Fibroblast of skin of right quadriceps (primary cell): ENCODE results near the gene LUM.

Experiments
- DNase-seq: peaks from one replicate; pipeline ENCODE4 v3.0.0-alpha.2; 2013

Gene LUM

DNA sequence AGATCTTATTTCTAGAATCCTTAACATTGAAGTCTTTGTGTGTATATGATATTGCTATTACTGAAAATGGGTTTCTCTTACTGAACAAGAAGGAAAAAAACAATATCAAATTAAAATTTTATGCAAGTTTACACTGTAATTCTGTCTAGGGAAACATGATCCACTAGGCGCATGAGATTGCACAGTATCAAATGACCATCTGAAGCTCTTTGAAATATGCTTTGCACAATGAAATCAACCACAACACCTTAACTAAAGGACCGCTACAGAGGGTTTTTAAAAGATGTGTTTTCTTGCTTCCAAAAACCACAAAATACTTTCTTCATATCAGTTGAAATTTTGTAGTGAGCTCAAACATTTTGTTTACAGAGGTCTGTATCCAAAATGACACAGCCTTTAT is 38.4 kb downstream of the LUM start:
- no peak for DNase-seq

DNA sequence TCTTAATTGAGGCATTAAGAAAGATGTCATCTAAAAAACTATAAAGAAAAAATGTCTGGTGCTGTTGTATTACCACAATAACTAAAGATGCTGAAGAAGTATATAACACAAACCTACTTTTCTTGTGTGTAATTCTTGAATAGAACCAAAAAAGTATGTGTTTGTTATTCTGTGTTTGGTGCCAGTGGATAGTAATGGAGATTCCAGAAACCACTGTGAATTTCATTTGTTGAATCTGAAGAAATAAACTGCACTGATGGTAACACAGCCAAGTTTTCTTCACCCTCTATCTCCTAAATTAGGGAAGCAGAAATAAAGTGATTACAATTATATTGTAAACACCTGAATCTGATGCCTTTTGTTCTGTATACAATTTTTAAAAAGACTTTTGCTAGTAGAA is 40.4 kb downstream of the LUM start:
- no peak for DNase-seq

DNA sequence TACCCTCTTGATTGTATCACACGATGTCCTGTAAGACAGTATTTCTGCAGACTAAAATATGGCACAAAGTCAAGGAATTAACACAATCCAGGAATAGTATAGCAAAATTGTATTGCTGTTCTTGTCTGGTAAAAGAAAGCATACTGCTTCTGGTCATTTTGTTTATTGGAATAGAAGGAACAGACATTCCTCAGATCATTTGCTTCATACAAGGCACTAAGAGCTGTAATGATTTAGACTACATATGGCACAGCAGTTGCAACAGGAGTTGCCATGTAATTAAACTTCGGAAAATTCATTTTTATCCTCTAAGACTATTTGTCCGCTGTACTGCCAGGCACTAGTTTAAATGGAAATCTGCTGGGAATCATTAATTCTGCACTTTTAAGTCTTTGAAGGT is 45.9 kb downstream of the LUM start:
- DNase-seq: no peak

DNA sequence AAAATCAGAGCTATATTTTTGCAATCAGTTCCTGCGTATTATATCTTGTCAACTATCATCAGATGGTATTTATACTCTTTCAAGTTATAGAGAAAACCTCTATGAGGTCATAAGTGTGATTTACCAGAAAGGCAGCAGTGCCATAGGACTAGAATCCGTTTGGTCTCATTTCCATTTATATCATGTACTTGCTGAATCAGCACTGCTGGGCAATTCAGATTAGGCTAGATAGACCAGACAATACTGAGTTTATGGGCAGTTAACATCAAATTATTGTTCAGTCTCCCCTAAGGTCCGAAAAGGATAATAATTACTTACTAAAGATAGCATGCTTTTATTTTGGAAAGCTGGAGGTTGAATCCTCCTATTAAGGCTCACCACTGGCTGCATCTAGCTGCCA is 46.7 kb downstream of the LUM start:
- no peak for DNase-seq

DNA sequence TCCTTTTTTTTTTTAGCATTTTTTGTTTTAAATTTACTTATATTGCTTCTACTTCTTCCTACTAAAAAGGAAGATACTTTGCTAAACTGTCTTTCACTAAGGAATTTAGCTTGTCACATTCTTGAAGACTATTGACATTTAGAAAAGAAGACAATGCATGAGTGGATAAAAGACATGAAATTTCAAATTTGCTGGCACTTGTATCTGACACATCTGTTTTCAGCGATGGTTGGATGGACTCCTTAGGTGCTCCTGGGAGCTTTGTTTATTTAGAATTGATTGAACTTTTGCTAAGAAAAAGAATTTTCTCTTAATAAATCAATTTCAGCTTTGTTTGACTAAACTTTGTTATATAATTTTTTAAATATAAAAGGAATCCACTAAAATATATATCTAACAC is 50.2 kb downstream of the LUM start:
- DNase-seq: no peak

DNA sequence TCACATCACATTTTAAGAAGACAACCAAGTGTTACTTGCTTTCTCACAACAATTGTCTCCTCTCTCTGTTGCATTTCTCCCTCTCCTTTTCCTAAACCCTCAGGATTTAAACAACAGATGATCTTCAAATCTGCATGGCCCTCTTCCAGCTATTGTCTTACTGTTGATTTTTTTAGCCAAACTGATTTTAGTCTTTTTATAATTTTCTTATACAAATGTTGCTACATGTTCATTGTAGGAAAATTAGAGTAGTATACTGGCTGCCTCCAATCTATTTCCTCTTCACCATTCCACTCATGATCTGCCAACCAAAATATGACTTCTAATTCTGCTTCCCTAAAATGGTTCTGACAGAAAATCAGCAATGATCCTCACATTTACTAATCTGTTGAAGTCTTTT is 52.1 kb downstream of the LUM start:
- no peak for DNase-seq

DNA sequence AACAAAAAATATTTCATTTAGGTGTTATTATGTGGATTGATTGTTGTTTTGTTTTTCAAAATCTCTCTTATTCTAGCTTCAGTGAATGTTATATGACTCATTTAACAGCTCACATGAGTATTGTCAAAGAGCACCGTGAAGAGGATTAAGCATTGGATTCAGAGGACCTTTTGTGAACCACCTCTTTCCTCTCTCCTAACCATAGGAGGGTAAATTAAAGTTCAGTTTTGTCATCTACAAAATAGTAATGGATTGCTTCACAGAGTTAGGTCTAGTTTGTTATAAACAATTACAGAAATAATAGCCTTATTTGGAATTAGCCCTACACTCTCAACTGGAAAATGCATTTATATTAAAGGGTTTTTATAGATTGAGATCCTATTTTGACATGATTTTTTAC is 52.5 kb downstream of the LUM start:
- DNase-seq: peak; percentile 4

DNA sequence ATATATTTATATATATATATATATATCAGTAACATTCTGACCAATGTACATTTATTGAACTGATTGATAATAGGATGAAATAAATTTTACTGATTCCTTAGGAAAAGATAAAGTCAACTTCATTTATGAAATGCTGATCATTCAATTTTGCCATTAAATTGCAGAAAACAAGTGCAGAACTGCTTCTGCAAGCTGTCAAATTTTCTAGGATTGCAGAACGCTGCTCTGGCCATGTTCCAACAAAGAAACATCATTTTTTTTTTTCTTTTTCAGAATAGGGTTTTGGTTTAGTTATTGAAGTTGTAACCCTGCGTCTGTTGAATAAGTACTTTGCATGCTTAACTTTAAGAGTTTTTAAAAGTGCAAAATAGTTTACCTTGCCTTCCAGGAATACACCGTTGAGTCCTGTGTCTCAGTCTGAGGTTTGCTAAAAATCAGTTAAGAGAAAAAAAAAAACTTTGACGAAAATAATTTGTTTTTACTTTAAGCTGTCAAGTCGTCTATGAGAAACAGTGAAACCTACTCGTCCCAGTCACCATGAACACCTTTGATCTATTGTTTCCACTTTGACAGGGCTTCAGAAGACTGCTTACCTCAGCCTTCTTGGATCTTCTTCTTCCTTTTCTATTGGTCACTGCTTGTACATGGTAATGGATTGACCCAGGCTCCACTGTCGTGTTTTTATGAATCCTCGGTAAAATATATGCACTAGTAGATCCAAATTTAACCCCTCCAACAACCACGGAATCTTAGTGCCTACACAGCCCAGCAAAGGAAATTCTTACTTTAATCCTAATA is 53.7 kb downstream of the LUM start, which contains the start of gene KERA:
Gene KERA (minus strand): TSS at position 657 of the 798 bp plus-strand sequence. CDS start 1,743 bp downstream, outside the sequence.
- DNase-seq: no peak

DNA sequence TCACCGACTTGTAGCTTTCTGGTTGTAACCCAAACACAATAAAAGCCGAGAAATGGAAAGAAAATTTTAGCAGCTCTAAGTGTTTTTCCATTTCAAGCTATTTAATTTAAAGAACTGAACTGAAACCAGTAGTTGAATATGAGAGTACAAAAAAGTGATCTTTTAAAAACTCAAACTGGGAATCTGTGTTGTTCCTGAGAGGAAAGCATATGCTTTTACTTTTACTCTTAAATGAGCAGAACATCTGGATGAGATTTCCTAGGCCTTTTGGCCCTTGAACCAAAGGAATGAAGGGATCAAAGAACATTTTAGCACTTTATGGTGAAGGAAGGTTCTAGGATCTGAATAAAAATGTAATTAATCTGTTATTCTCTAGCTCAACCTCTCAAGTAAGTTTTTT is 54.8 kb downstream of the LUM start:
- no peak for DNase-seq

DNA sequence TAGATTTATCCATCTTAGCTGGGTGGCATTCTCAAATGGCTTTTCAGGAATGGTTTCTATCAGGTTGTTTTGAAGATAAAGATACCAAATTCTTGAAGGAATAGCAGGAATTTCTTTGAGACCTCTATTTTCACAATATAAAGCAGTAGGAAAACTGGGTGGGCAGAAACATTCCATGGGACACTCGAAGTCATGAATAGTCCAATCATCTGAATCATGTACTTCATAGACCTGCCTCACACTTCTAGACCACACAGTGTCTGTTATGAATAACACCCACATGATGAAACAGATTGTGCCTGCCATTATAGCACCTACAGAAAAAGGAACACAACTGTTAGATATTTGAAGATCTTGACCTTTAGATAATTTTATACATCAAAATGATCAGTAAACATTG is 55.3 kb downstream of the LUM start:
- DNase-seq: peak; percentile 32

DNA sequence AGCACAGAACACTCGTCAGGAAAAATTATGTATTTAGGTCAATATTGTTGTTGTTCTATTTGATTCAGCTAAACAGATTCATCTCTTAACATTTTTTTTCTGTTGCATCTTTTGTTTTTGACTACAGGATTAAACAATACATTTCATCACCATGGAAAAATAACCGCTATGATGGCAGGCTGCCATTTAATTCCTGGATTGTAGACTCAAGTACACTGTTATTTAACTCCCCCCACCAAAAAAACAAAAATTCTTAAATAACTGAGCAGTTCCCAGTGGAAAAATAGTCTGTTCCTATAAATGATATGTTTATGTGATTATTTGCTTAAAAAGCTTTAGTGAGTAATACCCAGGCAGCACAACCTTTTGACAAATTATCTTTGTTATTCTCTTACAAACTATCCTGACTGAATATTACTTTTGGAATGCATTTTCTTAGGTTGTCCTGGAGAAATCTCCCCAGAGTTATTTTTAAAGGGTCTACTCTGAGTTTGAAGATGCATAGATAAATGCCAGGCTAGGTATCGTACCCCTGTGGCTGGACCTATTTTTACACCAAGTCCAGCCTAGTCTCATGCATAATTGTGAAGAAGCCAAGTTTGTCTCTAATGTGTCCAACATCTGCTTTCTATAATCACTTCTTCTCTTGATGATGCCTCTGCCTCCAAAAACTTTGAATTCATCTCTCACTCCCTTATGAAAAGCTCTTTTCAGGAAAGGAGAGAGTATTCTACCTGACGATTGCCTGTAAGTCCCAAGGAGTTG is 57.2 kb downstream of the LUM start:
- peak; percentile 89 for DNase-seq
